Measurements from ENCODE around the gene PKNOX2.

Gene PKNOX2

GRCh38 chr11:125262194-125262829 lies 97.8 kb downstream of the PKNOX2 start:
- TF ChIP-seq CTCF (IDR thresholded peaks at IDR 0.05), result no peak
- Mint-ChIP-seq H3K27me3 (ENCODE audit: low read depth, poor library complexity) (peaks cover 3% of the 10 kb centered on the region), H3K36me3 (ENCODE audit: low read depth) (peaks cover 20% of the 10 kb centered on the region), H3K27ac (peak overlapping the region; percentile 87), H3K9me3 (no peaks in the 10 kb centered on the region), H3K4me1 (peaks cover 90% of the 10 kb centered on the region), H3K4me3 (peak overlapping the region; percentile 65)
- no peak for DNase-seq

- Mint-ChIP-seq H3K4me3 (peak overlapping the region; percentile 65), H3K9me3 (no peaks in the 10 kb centered on the region), H3K36me3 (ENCODE audit: low read depth) (peaks cover 25% of the 10 kb centered on the region), H3K27me3 (ENCODE audit: low read depth, poor library complexity) (peaks cover 3% of the 10 kb centered on the region), H3K4me1 (peaks cover 90% of the 10 kb centered on the region), H3K27ac (peak overlapping the region; percentile 87)
- no peak for DNase-seq
- TF ChIP-seq CTCF (IDR thresholded peaks at IDR 0.05), result no peak
Measured at GRCh38 chr11:125262830-125263218, 98.3 kb downstream of the PKNOX2 start.

- Mint-ChIP-seq H3K27me3 (ENCODE audit: low read depth, poor library complexity) (peaks cover 3% of the 10 kb centered on the region), H3K4me3 (peak overlapping the region; percentile 65), H3K4me1 (peaks cover 90% of the 10 kb centered on the region), H3K9me3 (no peaks in the 10 kb centered on the region), H3K27ac (no peak overlapping the region), H3K36me3 (ENCODE audit: low read depth) (peaks cover 25% of the 10 kb centered on the region)
- TF ChIP-seq CTCF (IDR thresholded peaks at IDR 0.05), result no peak
- peak; percentile 82 for DNase-seq
Measured at GRCh38 chr11:125263268-125263790, 98.8 kb downstream of the PKNOX2 start.

- Mint-ChIP-seq H3K27ac (peak overlapping the region; percentile 92), H3K4me3 (no peak overlapping the region), H3K4me1 (peaks cover 100% of the 10 kb centered on the region), H3K27me3 (ENCODE audit: low read depth, poor library complexity) (peaks cover 3% of the 10 kb centered on the region), H3K9me3 (no peaks in the 10 kb centered on the region), H3K36me3 (ENCODE audit: low read depth) (peaks cover 25% of the 10 kb centered on the region)
- DNase-seq, result no peak
- TF ChIP-seq CTCF (IDR thresholded peaks at IDR 0.05), result no peak
Measured at GRCh38 chr11:125264100-125265022, 99.8 kb downstream of the PKNOX2 start.

- peaks cover 91% of the 10 kb centered on the region for H3K4me1 Mint-ChIP-seq
- H3K9me3 Mint-ChIP-seq, result no peaks in the 10 kb centered on the region
- H3K27ac Mint-ChIP-seq, result peak overlapping the region; percentile 96
- no peaks in the 10 kb centered on the region for H3K27me3 Mint-ChIP-seq (ENCODE audit: low read depth, poor library complexity)
- no peak for DNase-seq
- peak overlapping the region; percentile 2 for H3K4me3 Mint-ChIP-seq
- TF ChIP-seq CTCF (IDR thresholded peaks at IDR 0.05), result no peak
- H3K36me3 Mint-ChIP-seq (ENCODE audit: low read depth), result peaks cover 35% of the 10 kb centered on the region
Measured at GRCh38 chr11:125267548-125267947, 103.0 kb downstream of the PKNOX2 start.
